Stimulated activated CD8-positive, alpha-beta memory T cell treated with anti-CD3 and anti-CD28 coated beads, Interleukin-4, amount 100 ng/mL, for 1 hour (primary cell): Measurements from ENCODE around the gene TAF4.
"Not testable (repeated sequence)": the region's sequence is repeated elsewhere in the genome, so short reads cannot be mapped to it uniquely, and the experiment has no call there.

Experiments used
- DNase-seq, 2 donors: peaks; one replicate each; pipeline ENCODE4 v3.0.0-alpha.2; 2020; ENCODE audit warnings: low read depth in 2 of 2, low spot score in 1 of 2

The TAF4 gene

GRCh38 chr20:61982191-61982950 is 83.3 kb downstream of the TAF4 start:
- no peak for DNase-seq

- not testable (repeated sequence) for DNase-seq
Observed at GRCh38 chr20:61981691-61982090, 84.0 kb downstream of the TAF4 start.

GRCh38 chr20:61980647-61981583 is 84.8 kb downstream of the TAF4 start:
- DNase-seq, result no peak

GRCh38 chr20:61979701-61980635 is 85.7 kb downstream of the TAF4 start:
- no peak for DNase-seq

GRCh38 chr20:61979090-61979489 is 86.6 kb downstream of the TAF4 start:
- no peak for DNase-seq

GRCh38 chr20:61978491-61978890 is 87.2 kb downstream of the TAF4 start:
- no peak for DNase-seq

- no peak for DNase-seq
Observed at GRCh38 chr20:61977419-61977786, 88.3 kb downstream of the TAF4 start.

GRCh38 chr20:61976644-61977418 is 88.8 kb downstream of the TAF4 start:
- DNase-seq, result no peak

- DNase-seq, result no peak
Observed at GRCh38 chr20:61976263-61976643, 89.4 kb downstream of the TAF4 start.

- no peak for DNase-seq
Observed at GRCh38 chr20:61975407-61976129, 90.1 kb downstream of the TAF4 start.

- DNase-seq, result no peak
Observed at GRCh38 chr20:61974357-61974665, 91.4 kb downstream of the TAF4 start.

- DNase-seq, result no peak
Observed at GRCh38 chr20:61973515-61974356, 91.9 kb downstream of the TAF4 start.

- no peak for DNase-seq
Observed at GRCh38 chr20:61972636-61973508, 92.8 kb downstream of the TAF4 start.

GRCh38 chr20:61971595-61971994 is 94.1 kb downstream of the TAF4 start:
- DNase-seq, result not testable (repeated sequence)

GRCh38 chr20:61970357-61970756 is 95.3 kb downstream of the TAF4 start:
- no peak for DNase-seq

- no peak for DNase-seq
Observed at GRCh38 chr20:61969806-61970205, 95.9 kb downstream of the TAF4 start.

- no peak for DNase-seq
Observed at GRCh38 chr20:61968932-61969331, 96.7 kb downstream of the TAF4 start.
